Progenitor cell of endocrine pancreas (in vitro differentiated cells): Measurements from ENCODE around the gene TGFBR1. TPM values are rescaled to one million over a fixed set of nuclear protein-coding genes. Genes with fewer than 3 reads are reported as not detected.
A peak's percentile ranks its signal among the peaks of the same experiment; 100 is the strongest.

Experiments used
- DNase-seq: peaks from one replicate; pipeline ENCODE4 v3.0.0; 2021; ENCODE audit warnings: low spot score; ENCODE audit not compliant: unreplicated experiment
- H3K27ac Mint-ChIP-seq: 2 replicates; pipeline ENCODE4 v1.8.0; 2021; ENCODE audit warnings: mild to moderate bottlenecking, moderate library complexity, mixed read lengths
- H3K27me3 Mint-ChIP-seq: 2 replicates; pipeline ENCODE4 v1.8.0; 2021; ENCODE audit warnings: mixed read lengths
- H3K36me3 Mint-ChIP-seq: 2 replicates; pipeline ENCODE4 v1.8.0; 2022; ENCODE audit warnings: mixed read lengths; ENCODE audit not compliant: insufficient read depth
- H3K4me1 Mint-ChIP-seq: 2 replicates; pipeline ENCODE4 v1.8.0; 2021; ENCODE audit warnings: low read depth, mixed read lengths
- H3K4me3 Mint-ChIP-seq: 2 replicates; pipeline ENCODE4 v1.8.0; 2021; ENCODE audit warnings: low read depth, mild to moderate bottlenecking, moderate library complexity, mixed read lengths
- H3K9me3 Mint-ChIP-seq: 2 replicates; pipeline ENCODE4 v1.8.0; 2021; ENCODE audit warnings: low read depth, mixed read lengths
- CTCF ChIP-seq: fragments of 200-600 bp; sonication (generic); IDR thresholded peaks from one replicate; pipeline ENCODE4 v1.5.0; 2021; ENCODE audit warnings: antibody characterized with exemption, mild to moderate bottlenecking; ENCODE audit not compliant: unreplicated experiment
- total RNA-seq: library from RNA; stranded (reverse); gene quantifications from 2 replicates; pipeline ENCODE4 v1.2.1, GENCODE V29; 2021

TGFBR1 gene
- total RNA-seq, 1 donor from 2014 or later, result 93.8 TPM

DNA sequence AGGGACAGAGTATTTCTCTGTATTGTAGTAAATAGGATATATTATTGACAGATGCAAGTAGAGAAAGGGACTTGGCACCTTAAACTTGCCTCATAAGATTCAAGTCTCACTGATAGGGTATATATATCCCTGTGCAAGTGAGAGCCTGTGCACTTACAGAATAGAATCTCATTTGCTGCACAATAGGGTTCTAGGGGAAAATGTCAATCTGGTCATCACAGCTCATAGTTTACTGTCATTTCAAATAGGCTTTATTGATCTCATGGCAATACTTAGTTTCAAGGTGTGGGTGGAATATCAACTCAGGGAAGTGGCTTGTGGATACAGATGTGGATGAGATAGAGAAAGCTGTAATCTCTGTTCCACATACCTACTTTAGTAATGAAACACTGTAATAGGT is 42.3 kb downstream of the TGFBR1 start:
- Mint-ChIP-seq H3K36me3 (peaks cover 24% of the 10 kb centered on the region), H3K27me3 (no peaks in the 10 kb centered on the region), H3K4me1 (no peaks in the 10 kb centered on the region), H3K9me3 (no peaks in the 10 kb centered on the region), H3K27ac (no peak overlapping the region), H3K4me3 (no peak overlapping the region)
- no peak for TF ChIP-seq CTCF
- DNase-seq, result no peak

GRCh38 chr9:99150451-99151171 is 45.7 kb downstream of the TGFBR1 start:
- no peak for TF ChIP-seq CTCF
- no peak for DNase-seq
- H3K36me3 Mint-ChIP-seq, result peaks cover 21% of the 10 kb centered on the region
- no peaks in the 10 kb centered on the region for H3K27me3 Mint-ChIP-seq
- no peak overlapping the region for H3K27ac Mint-ChIP-seq
- H3K9me3 Mint-ChIP-seq, result no peaks in the 10 kb centered on the region
- H3K4me1 Mint-ChIP-seq, result no peaks in the 10 kb centered on the region
- H3K4me3 Mint-ChIP-seq, result no peak overlapping the region

- no peaks in the 10 kb centered on the region for H3K9me3 Mint-ChIP-seq
- H3K36me3 Mint-ChIP-seq, result peaks cover 7% of the 10 kb centered on the region
- H3K27ac Mint-ChIP-seq, result peak overlapping the region; percentile 43
- no peak for TF ChIP-seq CTCF
- H3K4me3 Mint-ChIP-seq, result no peak overlapping the region
- no peak for DNase-seq
- H3K27me3 Mint-ChIP-seq, result no peaks in the 10 kb centered on the region
- H3K4me1 Mint-ChIP-seq, result no peaks in the 10 kb centered on the region
Observed at GRCh38 chr9:99154356-99154755, 49.4 kb downstream of the TGFBR1 start.

GRCh38 chr9:99155736-99156135 is 50.8 kb downstream of the TGFBR1 start:
- peaks cover 3% of the 10 kb centered on the region for H3K9me3 Mint-ChIP-seq
- no peak overlapping the region for H3K27ac Mint-ChIP-seq
- peaks cover 8% of the 10 kb centered on the region for H3K36me3 Mint-ChIP-seq
- no peaks in the 10 kb centered on the region for H3K27me3 Mint-ChIP-seq
- no peaks in the 10 kb centered on the region for H3K4me1 Mint-ChIP-seq
- no peak for TF ChIP-seq CTCF
- DNase-seq, result no peak
- H3K4me3 Mint-ChIP-seq, result no peak overlapping the region

DNA sequence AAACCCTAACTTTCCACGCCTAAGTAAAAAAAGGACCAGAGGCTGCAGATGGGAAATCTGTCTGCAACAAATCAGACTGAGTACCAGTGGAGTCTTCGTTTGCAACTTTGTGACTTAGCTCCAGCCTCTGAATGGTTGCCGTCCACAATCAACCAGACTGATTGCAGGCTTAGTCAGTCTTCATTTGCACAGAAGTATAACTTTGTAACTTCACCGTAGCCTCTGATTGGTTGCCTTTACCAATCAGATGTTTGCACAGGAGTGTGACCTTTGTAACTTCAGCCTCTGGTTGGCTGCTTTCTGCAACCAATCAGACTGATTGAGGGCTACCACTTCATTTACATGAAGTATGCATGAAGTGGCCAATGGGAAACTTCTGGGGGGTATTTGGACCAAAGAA is 53.7 kb downstream of the TGFBR1 start:
- Mint-ChIP-seq H3K9me3 (peaks cover 3% of the 10 kb centered on the region), H3K27ac (no peak overlapping the region), H3K4me3 (no peak overlapping the region), H3K36me3 (peaks cover 3% of the 10 kb centered on the region), H3K4me1 (peaks cover 7% of the 10 kb centered on the region), H3K27me3 (no peaks in the 10 kb centered on the region)
- no peak for TF ChIP-seq CTCF
- no peak for DNase-seq
